HG03520 (cell line): Measurements from ENCODE around the gene WDR37.
"Not testable (repeated sequence)": the region's sequence is repeated elsewhere in the genome, so short reads cannot be mapped to it uniquely, and the experiment has no call there.

ENCODE experiments used
- ATAC-seq: cut with Tn5 transposase; IDR thresholded peaks from one replicate; pipeline ENCODE4 v1.9.1; 2021; ENCODE audit warnings: mild to moderate bottlenecking, moderate library complexity; ENCODE audit not compliant: unreplicated experiment

Gene WDR37

DNA sequence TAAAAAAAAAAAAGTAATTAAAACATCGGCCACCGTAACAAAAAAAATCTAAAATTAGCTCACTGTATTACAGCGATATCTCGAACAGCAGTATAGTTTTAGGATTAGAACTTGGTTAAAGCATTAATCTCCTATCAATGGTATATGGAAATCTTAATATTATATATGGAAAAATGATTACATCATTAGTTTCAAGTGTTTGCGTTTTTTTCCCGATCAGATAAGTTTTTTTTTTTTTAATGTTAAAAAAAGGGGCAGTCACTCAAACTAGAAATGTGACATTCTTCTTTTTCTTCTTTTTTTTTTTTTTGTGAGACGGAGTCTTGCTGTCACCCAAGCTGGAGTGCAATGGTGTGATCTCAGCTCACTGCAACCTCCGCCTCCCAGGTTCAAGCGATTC is 14.7 kb upstream of the WDR37 start:
- ATAC-seq: no peak

DNA sequence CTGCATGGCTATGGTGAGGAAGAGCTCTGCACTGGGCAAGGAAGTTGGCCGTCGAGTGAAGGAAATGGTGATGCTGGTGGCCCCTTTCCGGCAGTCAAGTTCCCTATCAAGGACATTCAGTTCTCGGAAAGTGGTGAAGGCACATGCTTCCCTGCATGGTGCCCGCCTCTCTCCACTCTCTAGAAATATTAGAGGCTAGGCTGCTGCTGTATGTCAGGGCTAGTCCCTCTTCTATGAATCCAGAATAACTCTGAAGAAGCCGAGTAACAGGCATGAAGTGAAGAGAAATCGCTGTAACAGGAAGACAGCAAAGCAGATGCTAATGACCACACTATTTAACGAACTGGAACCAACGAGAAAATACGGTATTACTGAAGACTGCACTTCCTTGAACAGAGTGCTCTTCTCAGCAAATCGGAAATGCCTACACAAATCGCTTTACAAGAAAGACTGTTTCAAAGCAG is 12.6 kb upstream of the WDR37 start:
- ATAC-seq: peak; percentile 41

DNA sequence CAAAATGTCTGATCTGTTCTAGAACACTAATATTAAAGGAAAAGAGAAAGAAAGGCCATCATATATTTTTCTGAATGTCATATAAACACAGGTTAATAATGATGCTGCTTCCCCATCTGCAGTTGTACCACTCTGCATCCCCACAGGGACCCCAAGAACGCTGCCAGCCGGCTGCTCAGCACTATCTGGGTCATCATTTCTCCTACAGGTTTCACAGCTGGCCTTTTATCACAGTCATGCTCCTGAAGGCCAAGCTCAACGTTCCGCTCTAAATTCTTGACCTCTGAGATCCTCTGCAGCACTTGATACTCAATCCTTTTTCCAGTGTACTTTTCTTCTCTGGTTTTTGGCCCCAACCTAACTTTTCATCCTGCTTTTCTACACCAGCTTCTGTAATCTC is 12.0 kb upstream of the WDR37 start:
- no peak for ATAC-seq

DNA sequence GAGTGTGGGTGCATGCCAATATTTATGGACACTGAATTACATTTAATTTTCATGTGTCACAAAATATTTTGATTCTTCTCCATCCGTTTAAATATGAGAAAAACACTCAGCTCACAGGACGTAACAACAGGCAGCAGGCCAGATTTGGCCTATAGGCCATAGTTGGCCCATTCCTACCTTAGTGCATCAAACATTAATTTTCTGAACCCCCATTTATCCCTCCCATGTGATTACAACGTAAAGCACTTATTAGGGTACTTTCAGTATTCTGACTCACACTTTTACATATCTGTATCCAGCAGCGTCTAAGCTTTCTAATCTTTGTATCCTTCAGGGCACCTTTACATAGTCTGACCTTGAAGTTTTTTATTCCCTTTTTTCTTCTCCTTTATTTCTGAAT is 11.2 kb upstream of the WDR37 start:
- no peak for ATAC-seq

DNA sequence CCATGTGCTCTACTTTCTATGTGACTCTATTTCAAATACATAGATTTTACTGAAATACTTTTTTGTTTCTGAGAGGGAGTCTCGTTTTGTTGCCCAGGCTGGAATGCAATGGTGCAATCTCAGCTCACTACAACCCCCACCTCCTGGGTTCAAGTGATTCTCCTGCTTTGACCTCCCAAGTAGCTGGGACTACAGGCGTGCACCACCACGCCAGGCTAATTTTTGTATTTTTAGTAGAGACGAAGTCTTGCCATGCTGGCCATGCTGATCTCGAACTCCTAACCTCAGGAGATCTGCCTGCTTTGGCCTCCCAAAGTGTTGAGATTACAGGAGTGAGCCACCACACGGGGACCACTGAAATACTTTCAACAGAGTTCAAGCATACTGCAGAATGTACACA is 10.8 kb upstream of the WDR37 start:
- ATAC-seq: no peak

DNA sequence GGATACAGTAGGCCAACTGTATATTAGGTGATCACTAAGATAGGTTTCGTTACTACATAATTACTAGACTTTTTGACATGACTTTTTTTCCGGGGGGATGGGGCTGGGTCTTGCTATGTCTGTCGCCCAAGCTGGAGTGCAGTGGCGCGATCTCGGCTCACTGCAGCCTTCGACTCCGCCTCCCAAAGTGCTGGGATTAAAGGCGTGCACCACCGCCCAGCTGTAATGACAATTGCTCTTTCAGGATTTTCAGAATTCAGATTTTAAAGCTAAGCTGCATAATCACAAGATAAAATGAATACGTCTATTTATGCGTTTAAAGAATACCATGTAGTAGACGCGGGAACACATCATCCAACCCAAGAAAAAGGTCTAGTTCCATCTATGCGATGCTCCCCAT is 8.2 kb upstream of the WDR37 start:
- no peak for ATAC-seq

DNA sequence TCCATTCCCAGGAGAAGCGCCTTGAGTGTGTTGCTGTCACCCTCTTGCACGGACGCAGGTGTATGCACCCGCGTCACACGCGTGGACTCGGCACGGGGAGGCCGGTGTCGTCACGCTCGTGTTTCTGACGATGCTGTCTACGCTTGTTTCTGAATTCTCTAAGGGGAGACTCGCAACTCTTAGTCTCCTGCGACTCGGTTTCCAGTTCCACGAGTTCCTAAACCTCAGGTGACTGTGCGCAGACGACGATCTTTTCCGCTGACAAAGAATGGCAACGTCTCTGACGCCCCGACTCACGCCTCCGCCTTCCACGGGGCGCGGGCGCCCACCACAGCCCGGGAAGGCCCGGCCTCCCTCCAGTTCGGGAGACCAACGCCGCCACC is 7.8 kb upstream of the WDR37 start:
- ATAC-seq: peak; percentile 5

DNA sequence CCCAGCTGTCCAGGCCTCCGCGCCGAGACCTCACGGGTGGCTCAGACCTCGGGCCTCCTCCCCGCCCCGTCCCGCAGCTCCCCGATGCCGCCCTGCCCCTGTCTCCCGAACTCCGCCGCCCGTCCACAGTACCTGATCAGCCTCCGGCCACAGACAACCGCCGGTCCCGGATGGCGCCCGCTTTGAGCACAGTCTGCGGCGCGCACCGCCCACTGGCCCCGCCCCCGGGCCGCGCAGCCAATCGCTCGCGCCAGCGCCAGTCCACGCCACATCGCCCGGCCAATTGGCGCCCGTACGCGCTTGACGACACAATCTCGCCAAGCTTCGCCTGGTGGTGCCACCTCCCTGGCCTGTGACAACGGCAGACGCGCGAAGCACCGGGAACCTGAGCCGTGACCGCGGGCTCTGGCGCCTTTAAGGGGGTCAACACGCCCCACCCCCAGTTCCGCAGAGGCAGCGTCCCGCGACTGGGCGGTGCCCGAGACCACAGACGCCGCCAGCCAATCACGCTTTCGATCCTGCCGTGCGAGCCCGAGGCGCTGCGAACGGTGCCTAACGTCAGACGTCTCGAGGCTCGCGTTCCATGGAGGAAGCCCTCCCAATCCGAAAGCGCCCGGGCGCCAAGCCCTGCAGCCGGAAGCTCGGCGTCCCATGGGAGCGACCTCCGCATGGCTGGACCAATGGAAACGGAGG is 7.3 kb upstream of the WDR37 start, which contains the start of gene IDI1:
Gene IDI1 (minus strand): TSS at position 388 of the 693 bp plus-strand sequence. CDS start 116 bp downstream, at position 272.
- peak; percentile 78 for ATAC-seq

DNA sequence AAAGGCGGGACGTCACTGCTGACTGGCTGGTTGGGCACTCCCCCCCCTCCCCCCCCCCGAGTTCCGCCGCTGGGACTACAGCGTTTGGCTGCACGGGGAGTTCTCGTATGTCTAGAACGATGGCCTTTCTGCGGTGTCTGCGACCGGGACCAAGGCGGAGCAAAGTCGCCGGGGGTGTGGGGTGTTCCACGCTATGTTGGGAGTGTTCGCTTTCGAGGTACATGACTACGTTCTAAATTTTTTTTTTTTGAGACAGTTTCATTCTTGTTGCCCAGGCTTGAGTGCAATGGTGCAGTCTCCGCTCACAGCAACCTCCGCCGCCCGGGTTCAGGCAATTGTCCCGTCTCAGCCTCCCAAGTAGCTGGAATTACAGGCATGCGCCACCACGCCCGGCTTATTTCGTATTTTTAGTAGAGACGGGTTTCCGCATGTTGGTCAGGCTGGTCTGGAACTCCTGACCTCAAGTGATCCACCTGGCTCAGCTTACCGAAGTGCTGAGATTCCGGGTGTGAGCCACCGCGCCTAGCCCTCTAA is 6.7 kb upstream of the WDR37 start:
- ATAC-seq: no peak

DNA sequence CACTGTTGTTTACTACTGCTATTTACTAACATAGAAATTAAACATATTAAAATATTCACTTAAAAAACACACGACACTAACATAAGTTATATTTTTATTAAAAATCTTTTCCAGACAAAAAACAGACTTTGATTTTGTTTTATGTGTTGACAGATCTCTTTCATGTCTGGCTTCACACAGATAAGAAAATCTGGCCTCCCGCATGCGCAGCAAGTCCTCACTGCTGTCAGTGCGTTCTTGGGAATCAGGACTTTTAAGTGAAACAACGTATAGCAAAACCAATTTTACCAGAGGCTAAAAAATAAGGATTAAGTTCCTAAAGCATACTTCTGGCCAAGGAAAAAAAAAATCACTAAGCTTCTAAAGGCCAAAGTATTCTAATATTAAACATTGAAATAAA is 6.0 kb upstream of the WDR37 start:
- no peak for ATAC-seq

DNA sequence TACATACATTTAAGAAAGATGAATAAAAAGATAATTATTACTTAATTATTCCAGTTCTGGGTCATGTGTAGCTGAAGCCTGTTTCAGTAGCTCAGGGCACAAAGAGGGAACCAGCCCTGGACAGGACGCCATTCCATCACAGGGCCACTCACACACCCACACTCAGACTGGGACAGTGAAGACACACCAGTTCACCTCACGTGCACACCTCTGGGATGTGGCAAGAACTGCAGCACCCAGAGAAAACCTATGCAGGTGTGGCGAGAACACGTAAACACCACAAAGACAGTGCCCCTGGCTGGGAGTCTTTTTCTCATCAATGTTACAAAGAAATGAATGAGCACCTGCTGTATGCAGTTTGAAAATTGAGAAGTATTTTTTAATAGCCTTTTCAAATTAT is 5.6 kb upstream of the WDR37 start:
- ATAC-seq: no peak

DNA sequence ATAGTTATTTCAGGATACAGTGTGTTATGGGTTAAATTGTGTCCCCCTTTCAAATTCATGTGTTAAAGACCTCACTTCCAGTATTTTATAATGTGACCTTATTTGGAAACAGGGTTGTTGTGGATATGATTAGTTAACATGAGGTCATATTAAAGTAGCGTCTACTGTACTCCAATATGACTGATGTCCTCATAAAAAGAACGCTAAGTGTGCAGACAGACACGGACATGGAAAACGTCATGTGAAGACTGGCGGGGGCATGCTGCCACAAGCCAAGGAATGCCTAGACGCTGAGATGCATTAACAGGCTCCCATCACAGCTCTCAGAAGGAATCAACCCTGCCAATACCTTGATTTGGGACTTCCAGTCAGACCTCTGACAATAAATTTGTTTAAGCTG is 1.5 kb upstream of the WDR37 start:
- ATAC-seq: no peak

DNA sequence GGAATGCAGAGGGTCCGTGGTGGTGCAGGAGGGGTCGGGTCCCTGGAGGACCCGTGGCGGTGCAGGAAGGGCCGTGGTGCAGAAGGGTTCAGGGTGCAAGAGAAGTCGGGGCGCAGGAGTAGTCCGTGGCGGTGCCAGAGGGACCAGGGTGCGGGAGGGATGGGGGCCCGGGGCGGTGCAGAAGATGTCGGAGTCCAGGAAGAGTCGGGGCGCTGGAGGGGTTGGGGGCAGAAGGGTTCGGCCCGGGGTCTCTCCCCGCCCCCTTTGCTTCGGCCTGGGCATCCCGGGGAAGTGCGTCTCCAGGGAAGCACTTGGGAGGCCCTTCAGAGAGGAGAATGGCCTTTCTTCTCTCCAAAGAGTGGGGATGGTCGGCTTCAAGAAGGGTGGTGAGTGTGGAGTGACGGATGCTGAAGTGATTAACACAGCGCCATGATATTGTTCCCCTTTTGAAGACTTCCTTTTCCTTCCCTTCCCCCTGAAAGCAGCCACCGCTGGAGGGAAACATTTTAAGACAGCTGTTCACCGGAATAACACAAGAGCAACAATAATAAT is 997 bp downstream of the WDR37 start:
- ATAC-seq: no peak

DNA sequence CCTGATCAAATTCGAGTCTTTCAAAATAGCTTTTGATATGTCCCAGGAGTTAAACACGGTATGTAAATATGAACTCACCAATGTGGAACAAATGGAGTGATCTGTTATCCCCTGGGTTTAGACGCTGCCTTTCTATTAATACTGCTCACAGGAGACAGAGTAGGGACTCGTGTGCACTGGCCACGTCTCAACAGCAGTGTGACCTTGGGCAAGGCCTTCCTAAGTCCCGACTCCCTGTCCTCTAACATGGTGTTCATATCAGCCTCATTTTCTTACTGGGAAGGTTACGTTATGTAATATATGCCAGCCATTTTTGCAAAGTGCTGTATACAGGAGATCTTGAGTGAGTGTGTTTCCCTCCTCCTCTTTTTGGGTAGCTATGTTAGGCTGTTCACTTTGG is 1.8 kb downstream of the WDR37 start:
- no peak for ATAC-seq

DNA sequence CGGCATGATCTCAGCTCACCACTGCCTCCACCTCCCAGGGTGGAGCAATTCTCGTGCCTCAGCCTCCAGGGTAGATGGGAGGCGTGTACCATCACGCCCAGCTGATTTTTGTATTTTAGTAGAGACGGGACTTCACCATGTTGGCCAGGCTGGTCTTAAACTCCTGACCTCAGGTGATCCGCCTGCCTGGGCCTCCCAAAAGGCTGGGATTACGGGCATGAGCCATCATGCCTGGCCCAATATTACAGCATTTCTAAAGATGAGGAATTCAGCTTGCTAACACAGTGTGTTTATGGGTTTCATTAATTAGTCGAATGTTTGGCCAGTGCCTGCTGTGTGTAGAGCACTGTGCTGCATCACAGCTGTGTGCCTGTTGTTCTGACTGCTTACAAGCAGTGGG is 3.7 kb downstream of the WDR37 start:
- ATAC-seq: no peak

DNA sequence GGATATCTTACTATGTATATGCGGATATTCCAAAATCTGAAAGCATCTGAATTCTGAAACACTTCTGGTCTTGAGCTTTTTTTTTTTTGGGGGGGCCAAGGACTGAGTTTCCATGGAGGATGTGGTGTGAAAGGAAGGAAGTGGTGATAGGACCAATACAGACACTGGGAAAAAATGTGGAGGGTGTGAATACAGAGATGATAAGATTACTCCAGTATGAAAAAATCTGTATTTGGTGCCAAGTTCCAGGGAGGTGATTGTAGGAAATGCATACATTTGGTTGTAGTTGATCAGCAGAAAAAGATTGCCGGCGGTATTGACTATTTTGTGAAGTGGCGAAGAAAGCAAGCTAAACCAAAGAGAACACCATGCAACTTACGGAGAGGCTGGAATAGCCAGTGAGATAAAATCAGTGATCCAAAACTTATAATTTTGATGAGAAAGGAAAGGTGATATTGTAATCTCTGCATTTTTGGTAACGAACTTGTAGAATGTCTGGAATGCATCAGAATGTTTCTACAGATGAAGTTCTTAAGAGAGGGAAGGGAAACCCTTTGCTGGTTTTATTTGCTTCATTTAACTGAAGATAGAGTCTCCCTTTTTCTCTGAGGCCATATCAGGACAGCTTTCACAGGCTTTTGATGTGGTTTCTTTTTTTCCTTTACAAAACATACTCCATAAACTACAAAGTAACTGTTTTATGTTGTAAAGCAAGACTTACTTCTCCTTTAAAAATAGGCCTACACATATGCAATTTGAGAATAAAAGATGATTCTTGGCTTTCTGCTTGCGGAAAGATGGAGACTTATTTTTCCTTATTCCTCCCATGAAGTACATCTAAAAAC is 6.0 kb downstream of the WDR37 start:
- ATAC-seq: no peak

DNA sequence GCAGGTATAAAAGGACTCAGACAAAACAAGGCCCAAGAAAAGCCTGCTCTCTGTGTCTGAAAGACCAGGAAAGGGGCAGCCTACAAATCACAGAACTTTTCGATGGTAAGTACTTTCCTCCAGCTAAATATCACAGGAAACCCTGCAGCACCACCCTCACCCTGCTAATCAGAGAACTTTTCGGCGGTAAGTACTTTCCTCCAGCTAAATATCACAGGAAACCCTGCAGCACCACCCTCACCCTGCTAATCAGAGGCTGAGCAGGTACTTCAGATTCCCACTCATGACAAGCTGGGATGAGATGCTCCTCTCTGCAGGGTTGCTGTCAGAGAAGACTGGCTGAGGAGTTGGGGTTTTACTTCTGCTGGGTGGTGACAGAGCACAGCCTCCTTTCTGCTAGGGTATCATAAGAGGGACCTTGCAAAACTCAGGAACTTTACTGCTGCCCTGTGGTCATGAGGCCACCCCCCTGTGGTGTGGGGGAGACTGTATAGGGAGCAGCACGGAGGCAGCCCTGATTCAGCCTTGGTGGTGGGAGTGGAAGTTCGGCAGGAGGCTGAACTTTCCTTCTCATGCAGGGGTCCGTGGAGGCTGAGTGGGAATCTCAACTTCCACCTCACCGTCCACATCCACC is 7.2 kb downstream of the WDR37 start:
- no peak for ATAC-seq

DNA sequence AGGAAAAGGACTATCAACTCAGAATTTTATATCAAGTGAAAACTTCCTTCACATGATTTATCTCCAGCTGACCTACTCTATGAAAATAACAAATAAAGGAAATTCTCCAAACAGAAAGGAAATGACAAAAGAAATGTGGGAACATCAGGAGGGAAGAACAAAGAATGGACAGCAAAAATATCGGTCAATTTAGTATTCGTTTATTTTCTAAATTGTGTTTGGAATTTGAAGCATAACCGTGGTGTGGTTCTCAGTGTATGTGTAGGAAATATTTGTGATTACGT is 8.7 kb downstream of the WDR37 start:
- no peak for ATAC-seq

DNA sequence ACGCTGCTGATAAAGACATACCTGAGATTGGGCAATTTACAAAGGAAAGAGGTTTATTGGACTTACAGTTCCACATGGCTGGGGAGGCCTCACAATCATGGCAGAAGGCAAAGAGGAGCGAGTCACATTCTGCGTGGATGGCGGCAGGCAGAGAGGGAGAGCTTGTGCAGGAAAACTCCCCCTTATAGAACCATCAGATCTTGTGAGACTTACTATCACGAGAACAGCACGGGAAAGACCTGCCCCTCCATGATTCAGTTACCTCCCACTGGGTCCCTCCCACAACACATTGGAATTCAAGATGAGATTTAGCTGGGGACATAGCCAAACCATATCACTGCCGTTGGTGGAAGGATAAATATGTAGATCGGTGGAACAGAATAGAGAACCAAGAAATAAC is 10.5 kb downstream of the WDR37 start:
- ATAC-seq: not testable (repeated sequence)

DNA sequence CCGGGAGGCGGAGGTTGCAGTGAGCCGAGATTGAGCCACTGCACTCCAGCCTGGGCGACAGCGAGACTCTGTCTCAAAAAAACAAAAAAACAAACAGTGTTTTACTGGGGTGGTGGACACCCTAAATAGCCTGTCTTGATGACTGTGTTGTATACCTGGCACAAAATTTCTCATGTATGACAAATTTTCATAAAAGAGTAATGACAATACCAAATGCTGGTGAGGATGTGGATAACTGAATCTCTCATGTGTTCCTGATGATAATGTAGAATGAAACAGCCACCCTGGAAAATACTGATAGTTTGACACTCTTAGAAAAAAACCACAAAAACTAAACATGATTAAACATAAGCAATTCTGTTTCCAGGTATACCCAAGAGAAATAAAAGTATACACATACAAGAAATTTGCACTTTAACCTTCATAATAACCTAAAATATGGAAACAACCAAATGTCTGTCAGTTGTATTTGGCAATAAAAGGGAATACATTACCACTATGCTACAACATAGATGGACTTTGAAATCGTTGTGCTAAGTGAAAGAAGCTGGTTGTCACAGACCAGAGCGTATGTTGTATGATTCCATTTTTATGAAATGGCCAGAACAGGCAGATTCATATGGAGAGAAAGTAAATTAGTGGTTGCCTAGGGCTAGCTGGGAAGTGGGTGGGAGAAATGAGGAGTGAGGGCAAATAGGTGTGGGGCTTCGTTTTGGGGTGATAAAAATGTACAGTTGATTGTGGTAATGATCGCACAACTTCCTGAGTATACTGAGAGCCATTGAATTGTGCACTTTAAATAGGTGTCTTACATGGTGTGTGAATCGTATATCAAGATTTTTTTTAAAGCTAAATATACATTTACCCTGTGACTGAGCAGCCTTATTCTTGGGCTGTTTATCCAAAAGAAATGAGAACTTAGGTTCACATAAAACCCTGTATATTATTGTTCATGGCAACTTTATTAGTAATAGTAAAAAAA is 12.5 kb downstream of the WDR37 start:
- no peak for ATAC-seq
